ENCODE measurements around the gene JMJD7. TPM values are rescaled to one million over a fixed set of nuclear protein-coding genes. Genes with fewer than 3 reads are reported as not detected.

Gene JMJD7
- total RNA-seq, 1 experiment from 2014 or later: 13.5 TPM

- Histone ChIP-seq H3K4me1 (ENCODE audit: control insufficient read depth in 1 of 2, insufficient read depth in 2 of 2, low read length in 2 of 2) (peaks cover 0 to 8% of the 10 kb centered on the region in 2 experiments; a peak in 2 of 4 replicates), H2AFZ (ENCODE audit: low read depth, low read length, poor library complexity, severe bottlenecking) (no peak overlapping the region), H3K79me2 (ENCODE audit: insufficient read depth, low read length) (no peaks in the 10 kb centered on the region), H3K27me3 (ENCODE audit: insufficient read depth, low read length) (no peaks in the 10 kb centered on the region), H3K9ac (ENCODE audit: low read length) (no peak overlapping the region), H4K20me1 (ENCODE audit: insufficient read depth) (no peaks in the 10 kb centered on the region), H3K9me2 (ENCODE audit: insufficient read depth) (no peaks in the 10 kb centered on the region), H3K4me3 (replicated peaks in 1 of 2; ENCODE audit: low read depth in 1 of 2, low read length in 2 of 2) (no peak overlapping the region), H3K36me3 (ENCODE audit: control insufficient read depth in 1 of 2, insufficient read depth in 2 of 2, low read length in 2 of 2) (no peaks in the 10 kb centered on the region), H3K4me2 (ENCODE audit: low read length) (peak overlapping the region; percentile 12; the same call in 1 of the 2 replicates), H3K27ac (ENCODE audit: low read depth, low read length) (no peak overlapping the region), H3K9me3 (ENCODE audit: control insufficient read depth in 1 of 2, insufficient read depth in 1 of 2, low read depth in 1 of 2, low read length in 2 of 2) (no peaks in the 10 kb centered on the region)
- ChIA-PET RAD21 (ENCODE audit: low non-redundant PET in 1 of 2, low total read pairs in 2 of 2, uncharacterized antibody in 2 of 2, unreplicated experiment in 2 of 2) (no interaction called here), CTCF (no interaction called here), POLR2A (no interaction called here)
- DNase-seq (ENCODE audit: low read depth, low spot score): no peak
- ATAC-seq: no peak
- no TSS peak for BruUV-seq (replicated peaks)
- no peak for TF ChIP-seq YY1 (IDR thresholded peaks at IDR 0.05; ENCODE audit: extremely low read depth, insufficient replicate concordance, low read depth, low read length)
- TF ChIP-seq EZH2phosphoT487 (IDR thresholded peaks at IDR 0.05; ENCODE audit: borderline replicate concordance): no peak
- no peak for TF ChIP-seq CEBPB (IDR thresholded peaks at IDR 0.05; ENCODE audit: low read depth)
- no peak for TF ChIP-seq ZFX (IDR thresholded peaks at IDR 0.05)
- TF ChIP-seq, protein P1, sequence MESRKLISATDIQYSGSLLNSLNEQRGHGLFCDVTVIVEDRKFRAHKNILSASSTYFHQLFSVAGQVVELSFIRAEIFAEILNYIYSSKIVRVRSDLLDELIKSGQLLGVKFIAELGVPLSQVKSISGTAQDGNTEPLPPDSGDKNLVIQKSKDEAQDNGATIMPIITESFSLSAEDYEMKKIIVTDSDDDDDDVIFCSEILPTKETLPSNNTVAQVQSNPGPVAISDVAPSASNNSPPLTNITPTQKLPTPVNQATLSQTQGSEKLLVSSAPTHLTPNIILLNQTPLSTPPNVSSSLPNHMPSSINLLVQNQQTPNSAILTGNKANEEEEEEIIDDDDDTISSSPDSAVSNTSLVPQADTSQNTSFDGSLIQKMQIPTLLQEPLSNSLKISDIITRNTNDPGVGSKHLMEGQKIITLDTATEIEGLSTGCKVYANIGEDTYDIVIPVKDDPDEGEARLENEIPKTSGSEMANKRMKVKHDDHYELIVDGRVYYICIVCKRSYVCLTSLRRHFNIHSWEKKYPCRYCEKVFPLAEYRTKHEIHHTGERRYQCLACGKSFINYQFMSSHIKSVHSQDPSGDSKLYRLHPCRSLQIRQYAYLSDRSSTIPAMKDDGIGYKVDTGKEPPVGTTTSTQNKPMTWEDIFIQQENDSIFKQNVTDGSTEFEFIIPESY (IDR thresholded peaks at IDR 0.05; ENCODE audit: extremely low read depth, insufficient replicate concordance, low read length): no peak
- no peak for TF ChIP-seq SP1 (IDR thresholded peaks at IDR 0.05; ENCODE audit: low read depth)
- TF ChIP-seq REST (IDR thresholded peaks at IDR 0.05; ENCODE audit: low read depth): no peak
- no peak for TF ChIP-seq CBX3 (IDR thresholded peaks at IDR 0.05; ENCODE audit: low read depth)
- no peak for TF ChIP-seq EZH2 (IDR thresholded peaks at IDR 0.05)
- TF ChIP-seq ZNF274 (IDR thresholded peaks at IDR 0.05; ENCODE audit: low read depth, low read length): no peak
- no peak for TF ChIP-seq FOSL1 (IDR thresholded peaks at IDR 0.05; ENCODE audit: low read depth)
- no peak for TF ChIP-seq SRF (IDR thresholded peaks at IDR 0.05; ENCODE audit: low read depth)
- TF ChIP-seq SIN3A (IDR thresholded peaks at IDR 0.05; ENCODE audit: low read depth): no peak
- no peak for TF ChIP-seq RAD21 (IDR thresholded peaks at IDR 0.05; ENCODE audit: low read depth)
- no peak for TF ChIP-seq EGR1 (IDR thresholded peaks at IDR 0.05; ENCODE audit: low read depth)
- TF ChIP-seq, protein P2, sequence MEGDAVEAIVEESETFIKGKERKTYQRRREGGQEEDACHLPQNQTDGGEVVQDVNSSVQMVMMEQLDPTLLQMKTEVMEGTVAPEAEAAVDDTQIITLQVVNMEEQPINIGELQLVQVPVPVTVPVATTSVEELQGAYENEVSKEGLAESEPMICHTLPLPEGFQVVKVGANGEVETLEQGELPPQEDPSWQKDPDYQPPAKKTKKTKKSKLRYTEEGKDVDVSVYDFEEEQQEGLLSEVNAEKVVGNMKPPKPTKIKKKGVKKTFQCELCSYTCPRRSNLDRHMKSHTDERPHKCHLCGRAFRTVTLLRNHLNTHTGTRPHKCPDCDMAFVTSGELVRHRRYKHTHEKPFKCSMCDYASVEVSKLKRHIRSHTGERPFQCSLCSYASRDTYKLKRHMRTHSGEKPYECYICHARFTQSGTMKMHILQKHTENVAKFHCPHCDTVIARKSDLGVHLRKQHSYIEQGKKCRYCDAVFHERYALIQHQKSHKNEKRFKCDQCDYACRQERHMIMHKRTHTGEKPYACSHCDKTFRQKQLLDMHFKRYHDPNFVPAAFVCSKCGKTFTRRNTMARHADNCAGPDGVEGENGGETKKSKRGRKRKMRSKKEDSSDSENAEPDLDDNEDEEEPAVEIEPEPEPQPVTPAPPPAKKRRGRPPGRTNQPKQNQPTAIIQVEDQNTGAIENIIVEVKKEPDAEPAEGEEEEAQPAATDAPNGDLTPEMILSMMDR (IDR thresholded peaks at IDR 0.05 in 2 of 3, conservative IDR thresholded peaks at IDR 0.05 in 1 of 3; ENCODE audit: borderline replicate concordance in 1 of 3, insufficient read depth in 1 of 3, low read depth in 2 of 3, low read length in 2 of 3): no peak
- TF ChIP-seq ELF1 (IDR thresholded peaks at IDR 0.05; ENCODE audit: borderline replicate concordance, low read depth): no peak
- no peak for TF ChIP-seq POLR2AphosphoS5 (IDR thresholded peaks at IDR 0.05; ENCODE audit: low read depth, low read length)
- TF ChIP-seq JUND (IDR thresholded peaks at IDR 0.05): no peak
- intact Hi-C loops (cut with micrococcal nuclease): no loop called here
Observed at GRCh38 chr15:41872166-41872747, 44.4 kb downstream of the JMJD7 start.

All from HCT116 (cell line).